Activated gamma-delta T cell (primary cell): ENCODE data around the gene HSPA1A.
"Not testable (repeated sequence)": the region's sequence is repeated elsewhere in the genome, so short reads cannot be mapped to it uniquely, and the experiment has no call there.

Source experiments
- DNase-seq: peaks from one replicate; lab custom pipeline; 2025; lab: John Stamatoyannopoulos, UW

The HSPA1A gene

DNA sequence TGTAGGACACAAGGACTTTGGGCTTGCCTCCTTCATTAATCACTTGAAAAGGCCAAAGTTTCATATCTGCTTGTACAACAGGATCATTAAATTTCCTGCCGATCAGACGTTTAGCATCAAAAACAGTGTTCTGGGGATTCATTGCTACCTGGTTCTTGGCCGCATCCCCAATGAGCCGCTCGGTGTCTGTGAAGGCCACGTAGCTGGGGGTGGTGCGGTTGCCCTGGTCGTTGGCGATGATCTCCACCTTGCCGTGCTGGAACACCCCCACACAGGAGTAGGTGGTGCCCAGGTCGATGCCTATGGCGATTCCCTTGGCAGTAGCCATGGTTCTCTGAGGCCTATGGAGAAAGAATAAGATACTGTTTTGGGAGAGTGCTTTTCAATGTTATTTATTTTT is 3.7 kb upstream of the HSPA1A start:
- no peak for DNase-seq

- no peak for DNase-seq
Observed at GRCh38 chr6:31813465-31813849, 1.9 kb upstream of the HSPA1A start.

GRCh38 chr6:31814677-31815024 is 692 bp upstream of the HSPA1A start:
- DNase-seq, result no peak

- not testable (repeated sequence) for DNase-seq
Observed at GRCh38 chr6:31817133-31817928, 2.0 kb downstream of the HSPA1A start.

GRCh38 chr6:31817929-31818511 is 2.7 kb downstream of the HSPA1A start:
- DNase-seq, result not testable (repeated sequence)

- no peak for DNase-seq
Observed at GRCh38 chr6:31819871-31820299, 4.5 kb downstream of the HSPA1A start.

- DNase-seq, result not testable (repeated sequence)
Observed at GRCh38 chr6:31820399-31820798, 5.1 kb downstream of the HSPA1A start.

DNA sequence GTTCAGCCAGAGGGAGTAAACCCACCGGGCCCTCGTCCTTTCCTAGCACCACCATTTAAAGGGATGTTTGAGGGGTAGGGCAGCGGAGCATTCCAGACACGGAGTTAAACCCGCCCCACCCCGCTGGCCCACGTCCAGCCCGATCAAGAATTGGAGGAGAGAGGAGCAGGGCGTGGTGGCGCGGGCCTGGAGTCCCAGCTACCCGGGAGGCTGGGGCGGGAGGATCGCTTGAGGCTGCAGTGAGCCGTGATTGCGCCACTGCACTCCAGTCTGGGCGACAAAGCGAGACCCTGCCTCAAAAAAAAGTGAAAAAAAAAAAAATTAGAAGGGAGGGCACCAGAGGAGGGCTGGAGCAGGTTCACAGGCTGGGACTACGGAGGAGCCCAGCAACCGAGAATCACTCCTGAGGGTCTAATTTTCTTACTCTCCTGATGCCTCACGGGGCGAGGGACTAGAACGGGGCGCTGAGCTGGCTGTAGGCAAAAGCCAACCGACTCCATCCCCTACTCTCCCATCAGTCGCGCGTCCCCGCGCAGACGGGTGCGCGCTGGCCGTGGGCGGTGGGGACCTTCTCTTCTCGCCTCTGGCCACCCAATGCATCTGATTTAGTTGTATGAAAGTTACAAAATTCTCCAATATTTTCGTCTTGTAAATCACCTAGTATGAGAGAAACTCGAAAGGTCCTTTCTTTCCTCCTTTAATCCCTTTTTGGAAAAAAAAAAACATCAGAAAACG is 6.1 kb downstream of the HSPA1A start:
- no peak for DNase-seq

- DNase-seq, result no peak
Observed at GRCh38 chr6:31822036-31822821, 6.9 kb downstream of the HSPA1A start.

DNA sequence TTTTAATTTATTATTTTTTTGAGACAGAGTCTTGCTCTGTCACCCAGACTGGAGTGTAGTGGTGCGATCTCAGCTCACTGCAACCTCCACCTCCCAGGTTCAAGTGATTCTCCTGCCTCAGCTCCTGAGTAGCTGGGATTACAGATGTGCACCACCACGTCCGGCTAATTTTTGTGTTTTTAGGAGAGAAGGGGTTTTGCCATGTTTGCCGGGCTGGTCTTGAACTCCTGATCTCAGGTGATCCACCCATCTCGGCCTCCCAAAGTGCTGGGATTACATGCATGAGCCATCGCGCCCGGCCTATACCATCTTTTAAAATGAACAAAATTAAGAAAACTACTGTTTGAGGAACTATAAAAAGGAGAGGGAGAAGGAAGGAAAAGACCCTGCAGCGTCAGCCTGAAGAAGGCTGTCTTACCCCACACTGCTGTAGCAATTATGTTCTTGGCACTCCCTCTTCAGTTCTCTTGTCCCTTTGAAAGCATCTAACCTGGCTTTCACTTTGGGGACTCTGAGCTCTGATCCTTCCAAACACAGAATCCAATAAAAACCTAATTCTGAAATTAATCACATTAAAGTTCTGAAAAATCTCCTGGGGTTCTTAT is 8.4 kb downstream of the HSPA1A start:
- not testable (repeated sequence) for DNase-seq

- no peak for DNase-seq
Observed at GRCh38 chr6:31825553-31825952, 10.2 kb downstream of the HSPA1A start.

- no peak for DNase-seq
Observed at GRCh38 chr6:31826793-31827285, 11.5 kb downstream of the HSPA1A start.

GRCh38 chr6:31827286-31828079 is 12.1 kb downstream of the HSPA1A start, which contains the start of gene HSPA1B:
TSS of gene HSPA1B (plus strand) at chr6:31827738. CDS start at chr6:31827951, 213 bp downstream.
- DNase-seq, result peak; percentile 54

DNA sequence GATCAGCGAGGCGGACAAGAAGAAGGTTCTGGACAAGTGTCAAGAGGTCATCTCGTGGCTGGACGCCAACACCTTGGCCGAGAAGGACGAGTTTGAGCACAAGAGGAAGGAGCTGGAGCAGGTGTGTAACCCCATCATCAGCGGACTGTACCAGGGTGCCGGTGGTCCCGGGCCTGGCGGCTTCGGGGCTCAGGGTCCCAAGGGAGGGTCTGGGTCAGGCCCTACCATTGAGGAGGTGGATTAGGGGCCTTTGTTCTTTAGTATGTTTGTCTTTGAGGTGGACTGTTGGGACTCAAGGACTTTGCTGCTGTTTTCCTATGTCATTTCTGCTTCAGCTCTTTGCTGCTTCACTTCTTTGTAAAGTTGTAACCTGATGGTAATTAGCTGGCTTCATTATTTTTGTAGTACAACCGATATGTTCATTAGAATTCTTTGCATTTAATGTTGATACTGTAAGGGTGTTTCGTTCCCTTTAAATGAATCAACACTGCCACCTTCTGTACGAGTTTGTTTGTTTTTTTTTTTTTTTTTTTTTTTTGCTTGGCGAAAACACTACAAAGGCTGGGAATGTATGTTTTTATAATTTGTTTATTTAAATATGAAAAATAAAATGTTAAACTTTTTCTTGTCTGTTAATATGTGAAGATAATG is 14.4 kb downstream of the HSPA1A start:
- DNase-seq, result no peak

- no peak for DNase-seq
Observed at GRCh38 chr6:31830886-31831335, 15.6 kb downstream of the HSPA1A start.

- DNase-seq, result no peak
Observed at GRCh38 chr6:31831350-31832215, 16.2 kb downstream of the HSPA1A start.

- DNase-seq, result peak; percentile 41
Observed at GRCh38 chr6:31834367-31835250, 19.3 kb downstream of the HSPA1A start.

GRCh38 chr6:31836047-31836473 is 20.7 kb downstream of the HSPA1A start:
- no peak for DNase-seq
